Ovary (tissue), 3 donors: ENCODE measurements around the gene MCM8.

Experiments used
- POLR2A ChIP-seq: fragments of 450-650 bp; IDR thresholded peaks from one replicate; pipeline ENCODE4 v1.6.1; 2017; ENCODE audit warnings: antibody characterized with exemption, mild to moderate bottlenecking, moderate library complexity
- TF ChIP-seq, protein P1 (sequence below), 3 donors: fragments of 450-650 bp in 2 of 3; fragments of 200-600 bp in 1 of 3; IDR thresholded peaks; one replicate each; pipeline versions ENCODE4 v1.5.1 to v1.8.0; 2016 to 2022; ENCODE audit warnings: antibody characterized with exemption in 3 of 3, mild to moderate bottlenecking in 1 of 3
- donor health status: DM: no; HTN: no; CAD: no.

GRCh38 chr20:5931411-5931810 is 19.0 kb upstream of the MCM8 start:
- TF ChIP-seq, protein P1, sequence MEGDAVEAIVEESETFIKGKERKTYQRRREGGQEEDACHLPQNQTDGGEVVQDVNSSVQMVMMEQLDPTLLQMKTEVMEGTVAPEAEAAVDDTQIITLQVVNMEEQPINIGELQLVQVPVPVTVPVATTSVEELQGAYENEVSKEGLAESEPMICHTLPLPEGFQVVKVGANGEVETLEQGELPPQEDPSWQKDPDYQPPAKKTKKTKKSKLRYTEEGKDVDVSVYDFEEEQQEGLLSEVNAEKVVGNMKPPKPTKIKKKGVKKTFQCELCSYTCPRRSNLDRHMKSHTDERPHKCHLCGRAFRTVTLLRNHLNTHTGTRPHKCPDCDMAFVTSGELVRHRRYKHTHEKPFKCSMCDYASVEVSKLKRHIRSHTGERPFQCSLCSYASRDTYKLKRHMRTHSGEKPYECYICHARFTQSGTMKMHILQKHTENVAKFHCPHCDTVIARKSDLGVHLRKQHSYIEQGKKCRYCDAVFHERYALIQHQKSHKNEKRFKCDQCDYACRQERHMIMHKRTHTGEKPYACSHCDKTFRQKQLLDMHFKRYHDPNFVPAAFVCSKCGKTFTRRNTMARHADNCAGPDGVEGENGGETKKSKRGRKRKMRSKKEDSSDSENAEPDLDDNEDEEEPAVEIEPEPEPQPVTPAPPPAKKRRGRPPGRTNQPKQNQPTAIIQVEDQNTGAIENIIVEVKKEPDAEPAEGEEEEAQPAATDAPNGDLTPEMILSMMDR (IDR thresholded peaks at IDR 0.05), result no peak
- no peak for TF ChIP-seq POLR2A
